ENCODE results near the gene VPS29. TPM values are rescaled to one million over a fixed set of nuclear protein-coding genes. Genes with fewer than 3 reads are reported as not detected.

The VPS29 gene
- total and polyA plus RNA-seq, 2 donors (not counting 1 experiment from before 2014, with no cell fraction given), result 115 to 118 TPM

DNA sequence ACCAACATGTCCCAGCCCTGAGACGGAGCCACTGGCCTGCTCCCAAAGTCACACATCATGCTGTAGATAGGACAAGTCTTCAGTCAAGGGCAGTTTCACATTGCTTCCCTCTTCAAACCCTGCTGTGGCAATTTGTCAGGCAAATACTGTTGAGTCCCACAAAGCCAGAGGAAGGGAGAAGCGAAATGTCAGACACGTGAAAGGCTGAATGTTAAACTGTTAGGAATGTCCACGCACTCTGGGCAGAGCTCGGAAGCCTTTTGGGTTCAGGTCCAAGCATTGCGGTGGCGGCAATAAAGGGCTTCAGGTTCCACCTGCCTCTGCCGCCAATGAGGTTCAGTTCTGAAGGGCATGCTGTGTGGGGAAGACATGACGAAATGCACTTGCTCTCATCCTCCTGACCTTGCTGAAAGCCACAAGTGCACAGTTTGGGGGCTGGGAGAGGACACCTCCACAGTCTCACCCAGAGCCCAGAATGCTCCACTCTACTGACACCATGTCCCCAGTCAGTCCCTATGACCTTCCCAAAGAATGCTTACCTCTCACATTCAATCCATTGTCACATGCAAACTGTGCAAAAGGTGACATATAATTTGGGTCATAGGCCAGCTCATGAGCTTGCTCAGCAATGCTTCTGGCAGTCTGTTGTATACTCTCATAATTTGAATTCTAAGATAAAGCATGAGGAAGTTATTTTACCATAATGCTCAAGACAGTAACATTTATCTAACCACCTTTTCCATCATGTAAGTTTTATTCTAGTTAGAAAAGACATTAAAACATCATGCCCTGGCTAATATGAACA, 35.9 kb upstream of the VPS29 start:
- Histone ChIP-seq H3K4me3 (ENCODE audit: control extremely low read depth in 1 of 5, extremely low read depth in 1 of 5, insufficient read depth in 1 of 5, low read depth in 2 of 5, low read length in 4 of 5) (no peak overlapping the region), H3K79me2 (ENCODE audit: control insufficient read depth, insufficient read depth, low read length) (peaks cover 54% of the 10 kb centered on the region), H3K27me3 (replicated peaks in 1 of 4; ENCODE audit: control extremely low read depth in 1 of 4, control insufficient read depth in 3 of 4, insufficient read depth in 4 of 4, low read length in 3 of 4) (no peaks in the 10 kb centered on the region), H3K4me1 (ENCODE audit: control insufficient read depth in 2 of 2, insufficient read depth in 2 of 2, low read length in 2 of 2) (peaks cover 0 to 6% of the 10 kb centered on the region in 2 donors), H3K4me2 (replicated peaks; ENCODE audit: low read depth, low read length, poor library complexity, severe bottlenecking) (no peak overlapping the region), H4K20me1 (ENCODE audit: control insufficient read depth, insufficient read depth, low read length, poor library complexity, severe bottlenecking) (peaks cover 24% of the 10 kb centered on the region), H3K27ac (ENCODE audit: low read length in 2 of 2) (no peak overlapping the region), H2AFZ (ENCODE audit: insufficient read depth, low read depth, low read length, poor library complexity, severe bottlenecking) (no peak overlapping the region), H3K9ac (ENCODE audit: low read length) (no peak overlapping the region), H3K9me3 (ENCODE audit: control extremely low read depth in 1 of 3, control insufficient read depth in 2 of 3, insufficient read depth in 1 of 3, low read length in 2 of 3) (no peaks in the 10 kb centered on the region), H3K36me3 (replicated peaks in 1 of 2; ENCODE audit: control extremely low read depth in 1 of 2, control insufficient read depth in 1 of 2, extremely low read depth in 1 of 2, insufficient read depth in 2 of 2, low read length in 1 of 2) (peaks cover 0 to 62% of the 10 kb centered on the region in 2 experiments)
- Mint-ChIP-seq H3K4me1 (peaks cover 11% of the 10 kb centered on the region), H3K27ac (peak overlapping the region; percentile 15), H3K27me3 (no peaks in the 10 kb centered on the region), H3K9me3 (ENCODE audit: insufficient read depth) (no peaks in the 10 kb centered on the region), H3K4me3 (no peak overlapping the region)
- no peak for TF ChIP-seq EZH2 (IDR thresholded peaks at IDR 0.05; ENCODE audit: borderline replicate concordance, insufficient read depth, low read depth, low read length, poor library complexity, severe bottlenecking)
- TF ChIP-seq, protein P1, sequence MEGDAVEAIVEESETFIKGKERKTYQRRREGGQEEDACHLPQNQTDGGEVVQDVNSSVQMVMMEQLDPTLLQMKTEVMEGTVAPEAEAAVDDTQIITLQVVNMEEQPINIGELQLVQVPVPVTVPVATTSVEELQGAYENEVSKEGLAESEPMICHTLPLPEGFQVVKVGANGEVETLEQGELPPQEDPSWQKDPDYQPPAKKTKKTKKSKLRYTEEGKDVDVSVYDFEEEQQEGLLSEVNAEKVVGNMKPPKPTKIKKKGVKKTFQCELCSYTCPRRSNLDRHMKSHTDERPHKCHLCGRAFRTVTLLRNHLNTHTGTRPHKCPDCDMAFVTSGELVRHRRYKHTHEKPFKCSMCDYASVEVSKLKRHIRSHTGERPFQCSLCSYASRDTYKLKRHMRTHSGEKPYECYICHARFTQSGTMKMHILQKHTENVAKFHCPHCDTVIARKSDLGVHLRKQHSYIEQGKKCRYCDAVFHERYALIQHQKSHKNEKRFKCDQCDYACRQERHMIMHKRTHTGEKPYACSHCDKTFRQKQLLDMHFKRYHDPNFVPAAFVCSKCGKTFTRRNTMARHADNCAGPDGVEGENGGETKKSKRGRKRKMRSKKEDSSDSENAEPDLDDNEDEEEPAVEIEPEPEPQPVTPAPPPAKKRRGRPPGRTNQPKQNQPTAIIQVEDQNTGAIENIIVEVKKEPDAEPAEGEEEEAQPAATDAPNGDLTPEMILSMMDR (IDR thresholded peaks at IDR 0.05), result no peak
- no peak for ATAC-seq (ENCODE audit: low read depth)
- no peak for DNase-seq
- WGBS (ENCODE audit: insufficient coverage), result 92% methylated on average over 8 of the region's 9 CpGs
- POLR2A ChIA-PET, result interaction anchor here (0.5 kb wide), 1 partner anchor 267 kb away, joined by 6 read pairs; no protein-coding TSS in a partner anchor
- CTCF ChIA-PET, result interaction anchor here (0.6 to 9.3 kb wide), 9 partner anchors 11 to 158 kb away, joined by 3 to 71 read pairs (median 3); partner anchors contain the start of gene ARPC3
- intact Hi-C loops (cut with micrococcal nuclease), result no loop called here

Measured in B cell (primary cell).